Myocyte (in vitro differentiated cells): Measurements from ENCODE around the gene OTUB2. TPM values are rescaled to one million over a fixed set of nuclear protein-coding genes. Genes with fewer than 3 reads are reported as not detected.

Source experiments
- DNase-seq: peaks from one replicate; pipeline ENCODE4 v3.0.0-alpha.2; 2012; ENCODE audit warnings: low read depth
- polyA plus RNA-seq: library from polyadenylated mRNA; unstranded; fragments of >200 nt; gene quantifications from one replicate; pipeline ENCODE4 v1.2.1, GENCODE V29; 2012; ENCODE audit warnings: missing spikeins
- total RNA-seq: library from RNA; depleted of rRNA; stranded (reverse); fragments of >200 nt; gene quantifications from 2 replicates; pipeline ENCODE4 v1.2.3, GENCODE V29; 2014

Gene OTUB2
- 0.48 and 1.1 TPM in 2 replicates for total RNA-seq
- polyA plus RNA-seq = 1.7 TPM

- peak; percentile 100 for DNase-seq
These were observed at the start of gene OTUB2 for GRCh38 chr14:94026173-94026888. Gene OTUB2, plus strand, starts transcription at chr14:94026340. Its CDS starts 198 bp downstream, at chr14:94026538.

- no peak for DNase-seq
These were observed 49.6 kb upstream of the OTUB2 start, which contains the start of gene ASB2 for GRCh38 chr14:93976477-93977057. Gene ASB2, minus strand, starts transcription at chr14:93976570. Its CDS starts 12,031 bp downstream, at chr14:93964539.

GRCh38 chr14:93977171-93977570 lies 49.0 kb upstream of the OTUB2 start:
- DNase-seq = no peak

GRCh38 chr14:93977790-93978581 lies 48.2 kb upstream of the OTUB2 start:
- DNase-seq = peak; percentile 51

GRCh38 chr14:93978735-93979134 lies 47.4 kb upstream of the OTUB2 start:
- no peak for DNase-seq

GRCh38 chr14:93980456-93981201 lies 45.5 kb upstream of the OTUB2 start:
- peak; percentile 93 for DNase-seq

- DNase-seq = peak; percentile 75
These were observed 44.6 kb upstream of the OTUB2 start for GRCh38 chr14:93981316-93982229.

GRCh38 chr14:93982230-93983007 lies 43.7 kb upstream of the OTUB2 start:
- peak; percentile 81 for DNase-seq

- peak; percentile 95 for DNase-seq
These were observed 42.1 kb upstream of the OTUB2 start for GRCh38 chr14:93984070-93984469.

GRCh38 chr14:93984987-93985410 lies 41.1 kb upstream of the OTUB2 start:
- DNase-seq = peak; percentile 75

GRCh38 chr14:93986955-93987354 lies 39.2 kb upstream of the OTUB2 start:
- peak; percentile 73 for DNase-seq

- no peak for DNase-seq
These were observed 38.8 kb upstream of the OTUB2 start for GRCh38 chr14:93987376-93987775.

GRCh38 chr14:93987815-93988476 lies 38.2 kb upstream of the OTUB2 start:
- no peak for DNase-seq

GRCh38 chr14:93989939-93990338 lies 36.2 kb upstream of the OTUB2 start:
- no peak for DNase-seq

- DNase-seq = no peak
These were observed 34.9 kb upstream of the OTUB2 start for GRCh38 chr14:93991212-93991611.

GRCh38 chr14:93991649-93992048 lies 34.5 kb upstream of the OTUB2 start:
- DNase-seq = no peak

GRCh38 chr14:93993382-93993781 lies 32.8 kb upstream of the OTUB2 start:
- DNase-seq = no peak

GRCh38 chr14:93994919-93995682 lies 31.0 kb upstream of the OTUB2 start:
- peak; percentile 91 for DNase-seq
